Stimulated activated naive CD8-positive, alpha-beta T cell treated with anti-CD3 and anti-CD28 coated beads, Interleukin-15, Interleukin-2, amounts not matched to agents 100 ng/mL and 50 ng/mL, for 24 hours (primary cell): Measurements from ENCODE around the gene ARL4A.

Source experiments
- H3K27ac Mint-ChIP-seq: one replicate; pipeline ENCODE4 v1.8.0; 2021; ENCODE audit warnings: mild to moderate bottlenecking, mixed read lengths
- H3K27me3 Mint-ChIP-seq: one replicate; pipeline ENCODE4 v1.8.0; 2021; ENCODE audit warnings: mixed read lengths
- H3K36me3 Mint-ChIP-seq: one replicate; pipeline ENCODE4 v1.8.0; 2021; ENCODE audit warnings: low read depth, mixed read lengths
- H3K4me1 Mint-ChIP-seq: one replicate; pipeline ENCODE4 v1.8.0; 2021; ENCODE audit warnings: low read depth, mixed read lengths
- H3K4me3 Mint-ChIP-seq: one replicate; pipeline ENCODE4 v1.8.0; 2021; ENCODE audit warnings: mild to moderate bottlenecking, mixed read lengths
- H3K9me3 Mint-ChIP-seq: one replicate; pipeline ENCODE4 v1.8.0; 2021; ENCODE audit warnings: mixed read lengths

Gene ARL4A

DNA sequence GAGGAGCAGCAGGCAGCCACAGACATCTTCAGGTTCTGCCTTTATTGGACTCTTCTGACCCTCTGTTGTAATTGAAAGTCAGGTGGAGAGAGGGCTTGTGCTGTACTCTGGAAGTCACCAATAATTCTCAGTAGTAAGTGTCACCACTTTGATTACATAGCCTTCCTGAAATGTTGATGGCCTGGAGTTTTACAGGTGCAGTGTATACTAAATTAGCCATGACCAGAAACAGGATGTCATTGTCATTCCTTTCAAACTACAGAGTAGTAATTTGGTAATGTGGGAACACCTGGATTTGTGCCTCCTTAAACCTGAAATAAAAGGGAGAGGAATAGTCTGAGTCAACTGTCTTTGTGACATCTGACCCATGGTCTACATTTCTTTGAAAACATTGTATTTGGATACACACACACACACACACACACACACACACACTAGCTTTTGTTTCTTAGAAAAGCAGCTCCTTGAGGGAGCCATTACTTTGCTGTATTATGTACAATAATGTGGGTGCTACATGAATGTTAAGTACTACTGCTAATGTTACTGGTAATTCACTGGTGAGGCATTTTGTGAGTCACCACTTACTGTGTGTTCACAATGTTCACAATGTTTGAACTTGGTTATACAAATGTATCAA is 19.6 kb downstream of the ARL4A start:
- Mint-ChIP-seq H3K36me3 (peaks cover 2% of the 10 kb centered on the region), H3K9me3 (no peaks in the 10 kb centered on the region), H3K27ac (no peak overlapping the region), H3K4me3 (no peak overlapping the region), H3K27me3 (no peaks in the 10 kb centered on the region), H3K4me1 (no peaks in the 10 kb centered on the region)

DNA sequence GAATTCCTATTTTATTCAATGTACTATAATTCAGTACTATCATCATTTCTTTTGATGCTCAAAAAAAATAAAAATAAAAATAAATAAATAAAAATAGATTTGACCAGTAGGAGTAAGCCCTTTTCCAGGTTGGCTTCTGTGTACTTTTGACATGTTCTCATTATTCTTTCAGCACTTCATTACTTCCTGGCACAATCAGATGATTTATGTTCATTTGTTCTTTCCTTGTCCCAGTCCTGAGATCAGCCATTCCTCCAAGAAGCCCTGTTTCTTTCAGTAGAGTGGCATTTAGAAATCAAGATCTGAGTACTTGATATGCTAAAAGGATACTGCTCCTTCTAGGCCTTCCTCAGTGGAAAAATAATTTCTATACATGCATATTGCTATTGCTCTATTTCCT is 20.9 kb downstream of the ARL4A start:
- Mint-ChIP-seq H3K4me3 (no peak overlapping the region), H3K27ac (no peak overlapping the region), H3K4me1 (no peaks in the 10 kb centered on the region), H3K27me3 (no peaks in the 10 kb centered on the region), H3K36me3 (no peaks in the 10 kb centered on the region), H3K9me3 (no peaks in the 10 kb centered on the region)

GRCh38 chr7:12709726-12710502 is 22.5 kb downstream of the ARL4A start:
- no peak overlapping the region for H3K4me3 Mint-ChIP-seq
- no peaks in the 10 kb centered on the region for H3K9me3 Mint-ChIP-seq

GRCh38 chr7:12711124-12711523 is 23.7 kb downstream of the ARL4A start:
- Mint-ChIP-seq H3K4me3 (no peak overlapping the region), H3K27me3 (no peaks in the 10 kb centered on the region), H3K4me1 (peaks cover 14% of the 10 kb centered on the region), H3K27ac (no peak overlapping the region), H3K36me3 (no peaks in the 10 kb centered on the region), H3K9me3 (no peaks in the 10 kb centered on the region)

More at GRCh38 chr7:12709726-12710502, 22.5 kb downstream of the ARL4A start:
- Mint-ChIP-seq H3K27ac (no peak overlapping the region), H3K36me3 (no peaks in the 10 kb centered on the region), H3K27me3 (no peaks in the 10 kb centered on the region), H3K4me1 (peaks cover 2% of the 10 kb centered on the region)

- Mint-ChIP-seq H3K9me3 (no peaks in the 10 kb centered on the region), H3K27me3 (no peaks in the 10 kb centered on the region), H3K36me3 (no peaks in the 10 kb centered on the region), H3K4me1 (peaks cover 25% of the 10 kb centered on the region), H3K27ac (no peak overlapping the region), H3K4me3 (no peak overlapping the region)
Measured at GRCh38 chr7:12712236-12712635, 24.8 kb downstream of the ARL4A start.

DNA sequence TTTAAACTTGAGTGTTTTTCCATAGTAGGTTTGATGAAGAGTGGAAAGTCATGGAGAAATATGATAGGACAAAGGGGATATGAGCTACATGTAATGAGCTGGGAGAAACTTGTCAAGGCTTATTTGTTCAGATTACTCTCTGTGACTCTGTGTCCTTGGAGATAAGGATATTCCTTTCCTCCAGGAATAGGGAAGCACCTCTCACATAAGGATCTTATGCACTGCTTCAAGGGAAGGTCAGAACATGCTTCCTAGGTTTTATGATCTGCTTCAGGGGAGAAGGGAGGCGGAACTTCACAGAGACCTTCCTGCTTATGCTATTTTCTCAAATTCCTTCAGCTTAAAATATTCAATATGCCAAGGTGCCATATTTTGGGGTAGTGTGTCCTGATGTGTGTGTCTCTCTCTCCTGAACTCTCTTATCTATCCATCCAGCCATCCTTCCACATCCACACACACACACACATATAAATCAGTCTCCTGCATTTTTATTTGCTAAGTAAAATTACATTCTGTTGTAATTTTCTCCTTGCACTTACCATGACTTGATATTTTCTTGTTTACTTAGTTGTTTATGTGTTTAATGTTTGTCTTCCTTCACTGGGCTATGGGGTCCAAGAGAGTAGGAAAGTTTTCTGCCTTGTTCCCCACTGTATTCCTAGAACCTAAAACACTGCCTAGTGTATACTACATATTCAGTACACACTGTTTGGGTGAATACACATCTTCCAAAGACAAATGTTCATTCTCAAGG is 26.4 kb downstream of the ARL4A start:
- H3K4me3 Mint-ChIP-seq: no peak overlapping the region
- no peaks in the 10 kb centered on the region for H3K36me3 Mint-ChIP-seq
- no peaks in the 10 kb centered on the region for H3K27me3 Mint-ChIP-seq
- H3K4me1 Mint-ChIP-seq: peaks cover 32% of the 10 kb centered on the region
- H3K9me3 Mint-ChIP-seq: no peaks in the 10 kb centered on the region
- H3K27ac Mint-ChIP-seq: no peak overlapping the region

DNA sequence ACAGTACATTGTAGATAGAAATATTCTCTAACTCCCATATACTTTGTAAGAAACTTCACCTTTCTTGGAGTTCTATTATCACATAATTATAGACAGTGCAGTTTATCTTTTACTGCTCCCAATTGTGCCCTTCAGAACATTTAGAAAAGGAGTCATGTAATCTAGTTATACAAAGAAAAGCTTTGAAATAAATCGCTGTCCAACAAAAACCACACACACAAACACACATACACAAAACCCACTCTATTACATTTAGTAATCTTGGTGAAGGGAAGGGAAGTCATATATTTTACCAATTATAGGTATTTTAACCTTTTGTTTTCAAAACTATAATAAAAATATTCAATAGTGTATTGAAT is 26.9 kb downstream of the ARL4A start:
- Mint-ChIP-seq H3K4me3 (no peak overlapping the region), H3K27me3 (no peaks in the 10 kb centered on the region), H3K9me3 (no peaks in the 10 kb centered on the region), H3K4me1 (peaks cover 37% of the 10 kb centered on the region), H3K36me3 (no peaks in the 10 kb centered on the region), H3K27ac (no peak overlapping the region)

DNA sequence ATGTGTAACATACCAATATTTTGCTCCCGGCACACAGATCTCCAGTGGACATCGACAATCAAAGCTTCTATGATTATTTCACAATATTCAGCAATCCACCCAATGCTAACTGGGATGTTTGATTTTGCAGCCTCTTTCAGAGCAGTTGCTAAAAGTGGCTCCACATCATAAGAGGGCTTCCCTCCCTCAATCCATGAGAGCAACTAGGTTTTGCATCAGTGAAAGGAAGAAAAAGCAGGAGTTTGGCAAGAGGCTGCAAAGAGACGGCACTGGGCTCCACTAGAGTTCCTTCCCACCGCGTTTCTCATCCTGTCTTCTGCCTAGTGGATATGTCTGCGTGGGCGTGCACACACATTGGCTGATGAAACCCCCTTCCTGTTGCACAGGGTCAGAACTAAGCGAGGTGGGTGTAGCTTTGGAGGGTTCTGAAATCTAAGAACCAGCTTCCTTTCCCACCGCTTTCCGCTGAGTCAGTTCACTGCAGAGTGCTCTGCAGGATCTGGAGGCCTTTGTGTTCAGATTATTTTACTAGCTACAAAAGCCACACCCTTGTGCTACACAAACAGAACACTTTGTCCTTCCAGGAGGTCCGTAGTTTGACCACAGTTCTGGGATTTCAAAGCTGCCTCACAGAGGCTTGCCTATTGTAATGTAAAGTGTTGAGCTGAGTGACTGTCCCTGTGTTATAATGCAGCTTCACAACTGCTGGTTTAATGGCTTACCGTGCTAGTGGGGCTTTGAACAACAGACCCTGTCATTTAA is 28.1 kb downstream of the ARL4A start:
- peak overlapping the region; percentile 13 for H3K4me3 Mint-ChIP-seq
- no peaks in the 10 kb centered on the region for H3K27me3 Mint-ChIP-seq
- H3K4me1 Mint-ChIP-seq: peaks cover 49% of the 10 kb centered on the region
- no peaks in the 10 kb centered on the region for H3K9me3 Mint-ChIP-seq
- H3K27ac Mint-ChIP-seq: peak overlapping the region; percentile 51
- no peaks in the 10 kb centered on the region for H3K36me3 Mint-ChIP-seq

DNA sequence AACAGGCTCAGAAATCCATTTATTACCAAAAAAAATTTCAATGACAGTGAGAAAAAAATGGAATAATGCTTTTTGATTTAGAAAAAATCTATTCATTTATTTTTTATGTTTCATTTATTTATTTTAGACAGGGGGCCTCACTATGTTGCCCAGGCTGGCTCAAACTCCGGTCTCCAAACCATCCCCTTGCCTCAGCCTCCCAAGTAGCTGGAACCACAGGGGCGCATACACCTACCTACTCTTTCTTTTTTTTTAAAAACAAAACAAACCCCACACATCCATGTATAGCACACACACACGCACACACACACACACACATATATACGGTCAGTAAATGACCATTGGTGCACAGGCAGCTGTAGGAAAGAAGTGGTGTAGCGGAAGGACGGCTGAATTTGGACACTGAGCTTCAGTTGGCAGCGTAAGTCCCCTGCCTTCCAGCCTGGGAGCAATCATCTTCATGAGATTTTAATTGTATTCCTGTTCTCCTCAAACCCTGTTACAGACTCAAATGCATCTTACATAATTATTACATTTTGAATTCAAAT is 28.8 kb downstream of the ARL4A start:
- peak overlapping the region; percentile 36 for H3K27ac Mint-ChIP-seq
- H3K9me3 Mint-ChIP-seq: no peaks in the 10 kb centered on the region
- H3K27me3 Mint-ChIP-seq: no peaks in the 10 kb centered on the region
- peak overlapping the region; percentile 13 for H3K4me3 Mint-ChIP-seq
- no peaks in the 10 kb centered on the region for H3K36me3 Mint-ChIP-seq
- peaks cover 49% of the 10 kb centered on the region for H3K4me1 Mint-ChIP-seq

- Mint-ChIP-seq H3K27ac (no peak overlapping the region), H3K36me3 (no peaks in the 10 kb centered on the region), H3K4me1 (peaks cover 49% of the 10 kb centered on the region), H3K4me3 (no peak overlapping the region), H3K27me3 (no peaks in the 10 kb centered on the region), H3K9me3 (no peaks in the 10 kb centered on the region)
Measured at GRCh38 chr7:12716722-12717121, 29.3 kb downstream of the ARL4A start.

DNA sequence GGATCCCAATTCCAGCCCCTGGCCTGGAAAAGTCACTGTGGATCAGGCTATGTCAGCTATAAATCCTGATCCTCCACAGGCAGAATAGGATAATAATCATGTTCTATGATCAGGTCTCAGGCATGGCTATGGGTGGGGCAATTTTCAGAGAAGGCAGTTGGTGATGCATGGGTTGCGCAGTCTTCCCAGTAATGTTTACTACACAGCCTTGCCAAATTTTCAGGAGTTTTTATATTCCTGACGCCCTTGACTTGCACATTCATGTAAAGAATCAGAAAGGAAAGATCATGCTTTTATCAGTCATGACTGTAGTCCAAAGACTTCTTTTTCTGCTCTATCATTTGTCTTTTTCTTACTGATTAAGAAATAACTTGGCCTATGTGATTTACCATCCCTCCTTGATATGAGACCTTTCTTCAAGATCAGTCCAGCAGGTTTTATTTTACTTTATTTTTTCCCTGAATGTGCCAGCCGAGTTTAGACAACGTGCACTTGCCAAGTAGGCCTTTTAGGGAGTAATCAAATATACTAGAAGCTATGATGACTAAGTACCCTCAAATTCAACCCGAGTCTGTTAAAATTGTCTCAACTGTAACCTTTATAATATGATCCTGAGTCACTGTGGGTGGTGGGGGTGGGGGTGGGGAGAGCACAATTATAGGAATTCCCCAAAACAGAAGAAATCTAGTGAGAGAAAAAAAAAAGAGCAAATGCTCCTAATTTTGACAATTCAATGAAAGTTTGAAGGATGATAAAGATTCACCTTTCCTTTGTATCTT is 31.9 kb downstream of the ARL4A start:
- peaks cover 60% of the 10 kb centered on the region for H3K4me1 Mint-ChIP-seq
- peak overlapping the region; percentile 22 for H3K4me3 Mint-ChIP-seq
- no peaks in the 10 kb centered on the region for H3K9me3 Mint-ChIP-seq
- peak overlapping the region; percentile 69 for H3K27ac Mint-ChIP-seq
- H3K36me3 Mint-ChIP-seq: no peaks in the 10 kb centered on the region
- no peaks in the 10 kb centered on the region for H3K27me3 Mint-ChIP-seq

GRCh38 chr7:12719981-12720865 is 32.8 kb downstream of the ARL4A start:
- H3K27ac Mint-ChIP-seq: peak overlapping the region; percentile 69
- H3K4me1 Mint-ChIP-seq: peaks cover 55% of the 10 kb centered on the region
- peak overlapping the region; percentile 22 for H3K4me3 Mint-ChIP-seq
- H3K36me3 Mint-ChIP-seq: no peaks in the 10 kb centered on the region
- no peaks in the 10 kb centered on the region for H3K27me3 Mint-ChIP-seq
- H3K9me3 Mint-ChIP-seq: no peaks in the 10 kb centered on the region

DNA sequence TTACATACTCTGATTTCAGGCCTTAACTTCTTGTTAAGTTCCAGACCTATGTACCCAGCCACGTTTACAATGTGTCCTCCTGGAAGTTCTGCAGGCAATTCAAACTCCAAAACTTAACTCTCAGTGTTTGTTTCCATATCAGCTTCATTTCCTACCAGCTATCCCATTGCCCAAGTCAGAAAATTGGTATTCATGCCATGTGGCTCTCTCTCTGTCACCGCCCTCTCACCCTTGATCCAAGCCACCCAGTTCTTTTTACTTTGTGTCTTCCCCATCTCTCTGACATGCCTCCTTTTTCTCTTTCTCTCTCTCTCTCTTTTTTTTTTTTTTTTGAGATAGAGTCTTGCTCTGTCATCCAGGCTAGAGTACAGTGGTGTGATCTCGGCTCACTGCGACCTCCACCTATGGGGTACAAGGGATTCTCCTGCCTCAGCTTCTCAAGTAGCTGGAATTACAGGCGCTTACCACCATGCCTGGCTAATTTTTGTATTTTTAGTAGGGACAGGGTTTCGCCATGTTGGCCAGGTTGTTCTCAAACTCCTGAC is 33.9 kb downstream of the ARL4A start:
- no peaks in the 10 kb centered on the region for H3K9me3 Mint-ChIP-seq
- H3K27ac Mint-ChIP-seq: peak overlapping the region; percentile 6
- H3K4me1 Mint-ChIP-seq: peaks cover 43% of the 10 kb centered on the region
- peaks cover 4% of the 10 kb centered on the region for H3K27me3 Mint-ChIP-seq
- H3K36me3 Mint-ChIP-seq: no peaks in the 10 kb centered on the region
- H3K4me3 Mint-ChIP-seq: no peak overlapping the region
